Measurements from ENCODE around the gene RNF222.
"Not testable (repeated sequence)": the region's sequence is repeated elsewhere in the genome, so short reads cannot be mapped to it uniquely, and the experiment has no call there.

RNF222 gene

GRCh38 chr17:8357910-8358309, 39.7 kb downstream of the RNF222 start:
- DNase-seq (ENCODE audit: low read depth), result no peak
- in situ Hi-C loops (cut with HindIII; ENCODE audit: low sequenced_read_pairs), result no loop called here
- H3K4me3 ChIP-seq (ENCODE audit: low read depth, low read length), result no peak overlapping the region
- TF ChIP-seq, protein P1, sequence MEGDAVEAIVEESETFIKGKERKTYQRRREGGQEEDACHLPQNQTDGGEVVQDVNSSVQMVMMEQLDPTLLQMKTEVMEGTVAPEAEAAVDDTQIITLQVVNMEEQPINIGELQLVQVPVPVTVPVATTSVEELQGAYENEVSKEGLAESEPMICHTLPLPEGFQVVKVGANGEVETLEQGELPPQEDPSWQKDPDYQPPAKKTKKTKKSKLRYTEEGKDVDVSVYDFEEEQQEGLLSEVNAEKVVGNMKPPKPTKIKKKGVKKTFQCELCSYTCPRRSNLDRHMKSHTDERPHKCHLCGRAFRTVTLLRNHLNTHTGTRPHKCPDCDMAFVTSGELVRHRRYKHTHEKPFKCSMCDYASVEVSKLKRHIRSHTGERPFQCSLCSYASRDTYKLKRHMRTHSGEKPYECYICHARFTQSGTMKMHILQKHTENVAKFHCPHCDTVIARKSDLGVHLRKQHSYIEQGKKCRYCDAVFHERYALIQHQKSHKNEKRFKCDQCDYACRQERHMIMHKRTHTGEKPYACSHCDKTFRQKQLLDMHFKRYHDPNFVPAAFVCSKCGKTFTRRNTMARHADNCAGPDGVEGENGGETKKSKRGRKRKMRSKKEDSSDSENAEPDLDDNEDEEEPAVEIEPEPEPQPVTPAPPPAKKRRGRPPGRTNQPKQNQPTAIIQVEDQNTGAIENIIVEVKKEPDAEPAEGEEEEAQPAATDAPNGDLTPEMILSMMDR (IDR thresholded peaks at IDR 0.05; ENCODE audit: low read depth, low read length, missing control alignments), result no peak

DNA sequence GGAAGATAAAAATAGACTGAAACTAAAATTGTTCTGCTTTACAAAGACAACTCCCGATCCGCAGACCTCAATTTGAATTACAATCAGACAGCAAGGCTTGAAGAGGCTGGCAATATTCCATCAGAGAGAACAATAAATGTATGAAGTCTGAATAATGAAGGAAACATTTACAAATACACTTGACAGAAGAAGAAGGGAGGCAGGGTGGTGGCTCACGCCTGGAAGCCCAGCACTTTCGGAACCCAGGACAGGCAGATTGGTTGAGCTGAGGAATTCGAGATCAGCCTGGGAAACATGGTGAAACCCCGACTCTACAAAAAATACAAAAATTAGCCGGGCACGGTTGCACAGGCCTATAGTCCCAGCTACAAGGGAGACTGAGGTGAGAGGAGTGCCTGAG, 43.4 kb downstream of the RNF222 start:
- TF ChIP-seq, protein P1 (IDR thresholded peaks at IDR 0.05; ENCODE audit: low read depth, low read length, missing control alignments), result no peak
- H3K4me3 ChIP-seq (ENCODE audit: low read depth, low read length), result no peak overlapping the region
- in situ Hi-C loops (cut with HindIII; ENCODE audit: low sequenced_read_pairs), result no loop called here
- no peak for DNase-seq (ENCODE audit: low read depth)

GRCh38 chr17:8353736-8354135, 43.9 kb downstream of the RNF222 start:
- no peak overlapping the region for H3K4me3 ChIP-seq (ENCODE audit: low read depth, low read length)
- in situ Hi-C loops (cut with HindIII; ENCODE audit: low sequenced_read_pairs), result no loop called here
- TF ChIP-seq, protein P1 (IDR thresholded peaks at IDR 0.05; ENCODE audit: low read depth, low read length, missing control alignments), result no peak
- no peak for DNase-seq (ENCODE audit: low read depth)

DNA sequence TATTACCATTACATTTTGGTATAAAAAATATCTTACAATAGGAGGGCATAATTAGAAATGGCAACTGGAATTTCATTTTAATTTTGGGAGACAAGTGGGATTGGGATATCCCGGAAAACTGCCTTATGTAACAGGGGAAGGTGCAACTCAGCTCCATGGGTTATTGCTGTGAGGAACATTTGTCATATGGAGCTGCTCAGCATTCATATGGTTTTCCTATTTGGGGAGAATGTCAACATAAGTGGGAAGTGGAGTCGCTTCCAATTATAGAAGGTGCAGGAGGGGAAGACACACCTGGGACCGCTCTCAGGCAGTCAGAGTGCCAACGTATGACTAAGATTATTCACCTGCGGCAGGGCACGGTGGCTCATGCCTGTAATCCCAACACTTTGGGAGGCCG, 47.3 kb downstream of the RNF222 start:
- in situ Hi-C loops (cut with HindIII; ENCODE audit: low sequenced_read_pairs), result no loop called here
- TF ChIP-seq, protein P1 (IDR thresholded peaks at IDR 0.05; ENCODE audit: low read depth, low read length, missing control alignments), result no peak
- H3K4me3 ChIP-seq (ENCODE audit: low read depth, low read length), result no peak overlapping the region
- DNase-seq (ENCODE audit: low read depth), result no peak

- H3K4me3 ChIP-seq (ENCODE audit: low read depth, low read length); in situ Hi-C loops (cut with HindIII; ENCODE audit: low sequenced_read_pairs); DNase-seq (ENCODE audit: low read depth): not testable (repeated sequence)
Measured at GRCh38 chr17:8347001-8347400, 50.6 kb downstream of the RNF222 start.

DNA sequence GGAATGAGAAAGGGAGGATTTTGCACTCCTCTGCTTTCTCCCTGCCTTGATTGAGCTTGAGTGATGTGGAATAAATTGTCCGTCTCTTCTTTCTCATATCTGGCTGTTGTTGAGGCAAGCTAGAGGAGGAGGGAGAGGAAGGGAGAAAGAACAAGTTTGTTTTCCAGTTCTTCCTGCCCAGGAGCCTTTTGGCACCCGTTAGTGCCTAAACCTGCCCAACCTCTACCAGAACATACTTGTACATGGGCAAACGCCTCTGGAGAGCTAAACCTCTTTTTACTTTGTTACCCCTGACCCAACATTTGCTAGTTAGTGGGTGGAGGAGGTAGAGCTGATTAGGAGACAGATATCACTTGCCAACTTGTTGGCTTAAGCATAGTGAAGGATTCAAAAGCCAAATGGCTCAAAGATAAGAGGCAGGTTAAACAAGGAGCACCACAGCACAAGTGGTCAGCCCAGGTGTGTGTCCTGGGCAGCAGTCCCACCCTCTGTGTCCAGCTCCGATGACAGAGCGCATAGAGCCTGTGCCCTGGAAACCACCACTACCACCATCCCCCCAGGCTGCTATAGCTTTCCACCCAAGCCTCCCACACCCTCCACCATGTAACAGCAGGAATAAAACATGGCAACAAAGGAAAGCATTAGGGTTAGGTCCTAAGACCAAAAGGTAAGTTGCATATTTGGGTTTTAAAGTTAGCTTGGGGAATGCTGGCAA, 51.5 kb downstream of the RNF222 start:
- no peak for DNase-seq (ENCODE audit: low read depth)
- H3K4me3 ChIP-seq (ENCODE audit: low read depth, low read length), result no peak overlapping the region
- in situ Hi-C loops (cut with HindIII; ENCODE audit: low sequenced_read_pairs), result no loop called here
- TF ChIP-seq, protein P1 (IDR thresholded peaks at IDR 0.05; ENCODE audit: low read depth, low read length, missing control alignments), result no peak

- TF ChIP-seq, protein P1 (IDR thresholded peaks at IDR 0.05; ENCODE audit: low read depth, low read length, missing control alignments), result no peak
- in situ Hi-C loops (cut with HindIII; ENCODE audit: low sequenced_read_pairs), result no loop called here
Measured at GRCh38 chr17:8345052-8345690, 52.5 kb downstream of the RNF222 start.

More at GRCh38 chr17:8345052-8345690, 52.5 kb downstream of the RNF222 start:
- no peak overlapping the region for H3K4me3 ChIP-seq (ENCODE audit: low read depth, low read length)
- no peak for DNase-seq (ENCODE audit: low read depth)

Measured in astrocyte of the cerebellum (primary cell).